ENCODE data around the gene VPS13D. TPM values are rescaled to one million over a fixed set of nuclear protein-coding genes. Genes with fewer than 3 reads are reported as not detected.
A peak's percentile ranks its signal among the peaks of the same experiment; 100 is the strongest.

VPS13D gene
- total and polyA plus RNA-seq, 4 donors: 10.2 to 68.3 (median 12.6) TPM

GRCh38 chr1:12478612-12478985, 248.8 kb downstream of the VPS13D start:
- no peak overlapping the region for H3K4me3 ChIP-seq (ENCODE audit: low read depth in 1 of 3, low read length in 3 of 3)
- H3K27me3 ChIP-seq (ENCODE audit: control insufficient read depth in 4 of 4, insufficient read depth in 4 of 4, low read length in 3 of 4): no peaks in the 10 kb centered on the region
- peaks cover 24 to 51% (median 44%) of the 10 kb centered on the region in 4 donors for H3K4me1 ChIP-seq (ENCODE audit: control insufficient read depth in 4 of 4, insufficient read depth in 4 of 4, low read length in 3 of 4)
- no peaks in the 10 kb centered on the region for H3K36me3 ChIP-seq (ENCODE audit: control insufficient read depth in 4 of 4, insufficient read depth in 3 of 4, low read depth in 1 of 4, low read length in 3 of 4)
- peak overlapping the region; percentile 69 to 85 for H3K27ac ChIP-seq (ENCODE audit: low read depth in 1 of 2, low read length in 2 of 2)
- 38% methylated on average over 11 of the region's 11 CpGs for WGBS
- DNase-seq (ENCODE audit: low spot score): no peak
- TF ChIP-seq JUND (IDR thresholded peaks at IDR 0.05): no peak
- TF ChIP-seq TAF1 (conservative IDR thresholded peaks at IDR 0.05): no peak
- TF ChIP-seq SP1 (IDR thresholded peaks at IDR 0.05): no peak
- no peak for TF ChIP-seq NR2F2 (IDR thresholded peaks at IDR 0.05)
- TF ChIP-seq, protein P1, sequence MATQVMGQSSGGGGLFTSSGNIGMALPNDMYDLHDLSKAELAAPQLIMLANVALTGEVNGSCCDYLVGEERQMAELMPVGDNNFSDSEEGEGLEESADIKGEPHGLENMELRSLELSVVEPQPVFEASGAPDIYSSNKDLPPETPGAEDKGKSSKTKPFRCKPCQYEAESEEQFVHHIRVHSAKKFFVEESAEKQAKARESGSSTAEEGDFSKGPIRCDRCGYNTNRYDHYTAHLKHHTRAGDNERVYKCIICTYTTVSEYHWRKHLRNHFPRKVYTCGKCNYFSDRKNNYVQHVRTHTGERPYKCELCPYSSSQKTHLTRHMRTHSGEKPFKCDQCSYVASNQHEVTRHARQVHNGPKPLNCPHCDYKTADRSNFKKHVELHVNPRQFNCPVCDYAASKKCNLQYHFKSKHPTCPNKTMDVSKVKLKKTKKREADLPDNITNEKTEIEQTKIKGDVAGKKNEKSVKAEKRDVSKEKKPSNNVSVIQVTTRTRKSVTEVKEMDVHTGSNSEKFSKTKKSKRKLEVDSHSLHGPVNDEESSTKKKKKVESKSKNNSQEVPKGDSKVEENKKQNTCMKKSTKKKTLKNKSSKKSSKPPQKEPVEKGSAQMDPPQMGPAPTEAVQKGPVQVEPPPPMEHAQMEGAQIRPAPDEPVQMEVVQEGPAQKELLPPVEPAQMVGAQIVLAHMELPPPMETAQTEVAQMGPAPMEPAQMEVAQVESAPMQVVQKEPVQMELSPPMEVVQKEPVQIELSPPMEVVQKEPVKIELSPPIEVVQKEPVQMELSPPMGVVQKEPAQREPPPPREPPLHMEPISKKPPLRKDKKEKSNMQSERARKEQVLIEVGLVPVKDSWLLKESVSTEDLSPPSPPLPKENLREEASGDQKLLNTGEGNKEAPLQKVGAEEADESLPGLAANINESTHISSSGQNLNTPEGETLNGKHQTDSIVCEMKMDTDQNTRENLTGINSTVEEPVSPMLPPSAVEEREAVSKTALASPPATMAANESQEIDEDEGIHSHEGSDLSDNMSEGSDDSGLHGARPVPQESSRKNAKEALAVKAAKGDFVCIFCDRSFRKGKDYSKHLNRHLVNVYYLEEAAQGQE (IDR thresholded peaks at IDR 0.05): no peak
- no peak for TF ChIP-seq HNF4G (IDR thresholded peaks at IDR 0.05)
- TF ChIP-seq, protein P2, sequence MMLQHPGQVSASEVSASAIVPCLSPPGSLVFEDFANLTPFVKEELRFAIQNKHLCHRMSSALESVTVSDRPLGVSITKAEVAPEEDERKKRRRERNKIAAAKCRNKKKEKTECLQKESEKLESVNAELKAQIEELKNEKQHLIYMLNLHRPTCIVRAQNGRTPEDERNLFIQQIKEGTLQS (IDR thresholded peaks at IDR 0.05): no peak
- TF ChIP-seq, protein P3, sequence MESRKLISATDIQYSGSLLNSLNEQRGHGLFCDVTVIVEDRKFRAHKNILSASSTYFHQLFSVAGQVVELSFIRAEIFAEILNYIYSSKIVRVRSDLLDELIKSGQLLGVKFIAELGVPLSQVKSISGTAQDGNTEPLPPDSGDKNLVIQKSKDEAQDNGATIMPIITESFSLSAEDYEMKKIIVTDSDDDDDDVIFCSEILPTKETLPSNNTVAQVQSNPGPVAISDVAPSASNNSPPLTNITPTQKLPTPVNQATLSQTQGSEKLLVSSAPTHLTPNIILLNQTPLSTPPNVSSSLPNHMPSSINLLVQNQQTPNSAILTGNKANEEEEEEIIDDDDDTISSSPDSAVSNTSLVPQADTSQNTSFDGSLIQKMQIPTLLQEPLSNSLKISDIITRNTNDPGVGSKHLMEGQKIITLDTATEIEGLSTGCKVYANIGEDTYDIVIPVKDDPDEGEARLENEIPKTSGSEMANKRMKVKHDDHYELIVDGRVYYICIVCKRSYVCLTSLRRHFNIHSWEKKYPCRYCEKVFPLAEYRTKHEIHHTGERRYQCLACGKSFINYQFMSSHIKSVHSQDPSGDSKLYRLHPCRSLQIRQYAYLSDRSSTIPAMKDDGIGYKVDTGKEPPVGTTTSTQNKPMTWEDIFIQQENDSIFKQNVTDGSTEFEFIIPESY (IDR thresholded peaks at IDR 0.05): no peak
- TF ChIP-seq YY1 (IDR thresholded peaks at IDR 0.05): no peak
- TF ChIP-seq, protein P4, sequence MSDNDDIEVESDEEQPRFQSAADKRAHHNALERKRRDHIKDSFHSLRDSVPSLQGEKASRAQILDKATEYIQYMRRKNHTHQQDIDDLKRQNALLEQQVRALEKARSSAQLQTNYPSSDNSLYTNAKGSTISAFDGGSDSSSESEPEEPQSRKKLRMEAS (IDR thresholded peaks at IDR 0.05): no peak
- TF ChIP-seq RXRA (IDR thresholded peaks at IDR 0.05): no peak
- TF ChIP-seq FOXA2 (IDR thresholded peaks at IDR 0.05): no peak
- TF ChIP-seq EGR1 (IDR thresholded peaks at IDR 0.05; ENCODE audit: low read depth in 2 of 2): no peak
- no peak for TF ChIP-seq RAD21 (IDR thresholded peaks at IDR 0.05)
- H3K9ac ChIP-seq (ENCODE audit: low read depth in 1 of 2, low read length in 2 of 2): peak overlapping the region in 1 of 2 donors; percentile 14
- no peaks in the 10 kb centered on the region for H3K9me3 ChIP-seq (ENCODE audit: control insufficient read depth in 4 of 4, low read length in 3 of 4)

- Histone ChIP-seq H3K9ac (ENCODE audit: low read depth in 1 of 2, low read length in 2 of 2) (no peak overlapping the region), H3K27me3 (ENCODE audit: control insufficient read depth in 4 of 4, insufficient read depth in 4 of 4, low read length in 3 of 4) (no peaks in the 10 kb centered on the region), H3K27ac (ENCODE audit: low read depth in 1 of 2, low read length in 2 of 2) (peak overlapping the region; percentile 69 to 85), H3K4me3 (ENCODE audit: low read depth in 1 of 3, low read length in 3 of 3) (no peak overlapping the region), H3K9me3 (ENCODE audit: control insufficient read depth in 4 of 4, low read length in 3 of 4) (no peaks in the 10 kb centered on the region), H3K36me3 (ENCODE audit: control insufficient read depth in 4 of 4, insufficient read depth in 3 of 4, low read depth in 1 of 4, low read length in 3 of 4) (no peaks in the 10 kb centered on the region), H3K4me1 (ENCODE audit: control insufficient read depth in 4 of 4, insufficient read depth in 4 of 4, low read length in 3 of 4) (peaks cover 21 to 48% (median 38%) of the 10 kb centered on the region in 4 donors)
- no peak for DNase-seq (ENCODE audit: low spot score)
- 89% methylated on average over 6 of the region's 6 CpGs for WGBS
- TF ChIP-seq, protein P4 (IDR thresholded peaks at IDR 0.05): no peak
- TF ChIP-seq HNF4G (IDR thresholded peaks at IDR 0.05) (no peak), YY1 (IDR thresholded peaks at IDR 0.05) (no peak), TAF1 (conservative IDR thresholded peaks at IDR 0.05) (no peak), HNF4A (conservative IDR thresholded peaks at IDR 0.05) (no peak), RXRA (IDR thresholded peaks at IDR 0.05) (no peak), GABPA (IDR thresholded peaks at IDR 0.05 in 1 of 2, conservative IDR thresholded peaks at IDR 0.05 in 1 of 2) (no peak), FOXA2 (IDR thresholded peaks at IDR 0.05) (no peak), JUND (IDR thresholded peaks at IDR 0.05) (no peak), SP1 (IDR thresholded peaks at IDR 0.05) (no peak)
- TF ChIP-seq, protein P3 (IDR thresholded peaks at IDR 0.05): no peak
- TF ChIP-seq, protein P1 (IDR thresholded peaks at IDR 0.05): no peak
- TF ChIP-seq, protein P5, sequence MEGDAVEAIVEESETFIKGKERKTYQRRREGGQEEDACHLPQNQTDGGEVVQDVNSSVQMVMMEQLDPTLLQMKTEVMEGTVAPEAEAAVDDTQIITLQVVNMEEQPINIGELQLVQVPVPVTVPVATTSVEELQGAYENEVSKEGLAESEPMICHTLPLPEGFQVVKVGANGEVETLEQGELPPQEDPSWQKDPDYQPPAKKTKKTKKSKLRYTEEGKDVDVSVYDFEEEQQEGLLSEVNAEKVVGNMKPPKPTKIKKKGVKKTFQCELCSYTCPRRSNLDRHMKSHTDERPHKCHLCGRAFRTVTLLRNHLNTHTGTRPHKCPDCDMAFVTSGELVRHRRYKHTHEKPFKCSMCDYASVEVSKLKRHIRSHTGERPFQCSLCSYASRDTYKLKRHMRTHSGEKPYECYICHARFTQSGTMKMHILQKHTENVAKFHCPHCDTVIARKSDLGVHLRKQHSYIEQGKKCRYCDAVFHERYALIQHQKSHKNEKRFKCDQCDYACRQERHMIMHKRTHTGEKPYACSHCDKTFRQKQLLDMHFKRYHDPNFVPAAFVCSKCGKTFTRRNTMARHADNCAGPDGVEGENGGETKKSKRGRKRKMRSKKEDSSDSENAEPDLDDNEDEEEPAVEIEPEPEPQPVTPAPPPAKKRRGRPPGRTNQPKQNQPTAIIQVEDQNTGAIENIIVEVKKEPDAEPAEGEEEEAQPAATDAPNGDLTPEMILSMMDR (IDR thresholded peaks at IDR 0.05; ENCODE audit: low read depth, low read length, missing input control): no peak
Measured at GRCh38 chr1:12479311-12479710, 249.5 kb downstream of the VPS13D start.

Data from liver (tissue), 9 donors.